WTC11 (cell line): Measurements from ENCODE around the gene PGGHG. TPM values are rescaled to one million over a fixed set of nuclear protein-coding genes. Genes with fewer than 3 reads are reported as not detected.
"Not testable (repeated sequence)": the region's sequence is repeated elsewhere in the genome, so short reads cannot be mapped to it uniquely, and the experiment has no call there.

Experiments used
- ATAC-seq: fragments of 200-7000 bp; cut with Tn5 transposase; 2 replicates; pipeline ENCODE4 v1.10.0; 2021; ENCODE audit warnings: mild to moderate bottlenecking, moderate library complexity
- CTCF ChIA-PET: fragments of 300-600 bp; sonication (Branson Sonifier 250); formaldehyde crosslinking; loops from one replicate; lab custom pipeline; 2021; ENCODE audit warnings: antibody characterized with exemption; lab: Charles Lee
- POLR2A ChIA-PET: fragments of 350-600 bp; sonication (Branson Sonifier 250); formaldehyde crosslinking; loops from one replicate; lab custom pipeline; 2021; ENCODE audit warnings: antibody characterized with exemption; lab: Charles Lee
- DNase-seq: peaks from one replicate; pipeline ENCODE4 v3.0.0; 2021; ENCODE audit warnings: low spot score
- H3K27ac Mint-ChIP-seq: 2 replicates; pipeline ENCODE4 v1.8.0; 2021; ENCODE audit warnings: mixed read lengths
- H3K27me3 Mint-ChIP-seq: 2 replicates; pipeline ENCODE4 v1.8.0; 2021; ENCODE audit warnings: low read depth, mild to moderate bottlenecking, moderate library complexity, mixed read lengths
- H3K36me3 Mint-ChIP-seq: 2 replicates; pipeline ENCODE4 v1.8.0; 2021; ENCODE audit warnings: mixed read lengths
- H3K4me1 Mint-ChIP-seq: 2 replicates; pipeline ENCODE4 v1.8.0; 2022; ENCODE audit warnings: mixed read lengths
- H3K4me3 Mint-ChIP-seq: 2 replicates; pipeline ENCODE4 v1.8.0; 2021; ENCODE audit warnings: mild to moderate bottlenecking, moderate library complexity, mixed read lengths
- H3K9me3 Mint-ChIP-seq: 2 replicates; pipeline ENCODE4 v1.8.0; 2021; ENCODE audit warnings: mixed read lengths
- ESRRA ChIP-seq: sonication (generic); formaldehyde crosslinking; IDR thresholded peaks from 2 replicates; pipeline ENCODE4 v1.8.1; 2022; ENCODE audit warnings: mild to moderate bottlenecking, missing genetic modification reagents, borderline replicate concordance
- GABPB1 ChIP-seq: sonication (generic); formaldehyde crosslinking; IDR thresholded peaks from 2 replicates; pipeline ENCODE4 v1.8.1; 2023; ENCODE audit warnings: mild to moderate bottlenecking, missing genetic modification reagents
- IRF2 ChIP-seq: sonication (generic); formaldehyde crosslinking; IDR thresholded peaks from 2 replicates; pipeline ENCODE4 v1.8.0; 2022; ENCODE audit warnings: low read depth, missing genetic modification reagents, borderline replicate concordance
- NR3C1 ChIP-seq: sonication (generic); formaldehyde crosslinking; conservative IDR thresholded peaks from 2 replicates; pipeline ENCODE4 v1.8.1; 2023; ENCODE audit warnings: low read depth, mild to moderate bottlenecking, missing genetic modification reagents
- PRRX2 ChIP-seq: fragments of 250-450 bp; sonication (Bioruptor Pico); IDR thresholded peaks from 2 replicates; pipeline ENCODE4 v1.8.0; 2021; ENCODE audit warnings: mild to moderate bottlenecking
- SOX15 ChIP-seq: fragments of 250-450 bp; sonication (Bioruptor Pico); IDR thresholded peaks from 2 replicates; pipeline ENCODE4 v1.9.0; 2021; ENCODE audit warnings: mild to moderate bottlenecking
- SP1 ChIP-seq: sonication (generic); formaldehyde crosslinking; conservative IDR thresholded peaks from 2 replicates; pipeline ENCODE4 v1.8.1; 2022; ENCODE audit warnings: missing genetic modification reagents
- TEAD1 ChIP-seq: sonication (generic); formaldehyde crosslinking; IDR thresholded peaks from 2 replicates; pipeline ENCODE4 v1.8.0; 2022; ENCODE audit warnings: mild to moderate bottlenecking, missing genetic modification reagents
- ZNF263 ChIP-seq: sonication (generic); formaldehyde crosslinking; IDR thresholded peaks from 2 replicates; pipeline ENCODE4 v1.8.1; 2022; ENCODE audit warnings: low read depth, mild to moderate bottlenecking, moderate library complexity, missing genetic modification reagents
- ZNF423 ChIP-seq: fragments of 250-450 bp; sonication (Bioruptor Pico); IDR thresholded peaks from 2 replicates; pipeline ENCODE4 v2.1.2; 2022; ENCODE audit warnings: mild to moderate bottlenecking, moderate library complexity
- total RNA-seq: library from RNA; stranded (reverse); gene quantifications from 3 replicates; pipeline ENCODE4 v1.2.3, GENCODE V29; 2021
- TF ChIP-seq, protein P1 (sequence below): sonication (generic); formaldehyde crosslinking; IDR thresholded peaks from 2 replicates; pipeline ENCODE4 v1.8.0; 2022; ENCODE audit warnings: mild to moderate bottlenecking, missing genetic modification reagents
- TF ChIP-seq, protein P2 (sequence below): sonication (generic); formaldehyde crosslinking; IDR thresholded peaks from 2 replicates; pipeline ENCODE4 v1.8.0; 2023; ENCODE audit warnings: missing genetic modification reagents

The PGGHG gene
- total RNA-seq, 1 experiment from 2014 or later: 74.9 TPM

- TF ChIP-seq, protein P1, sequence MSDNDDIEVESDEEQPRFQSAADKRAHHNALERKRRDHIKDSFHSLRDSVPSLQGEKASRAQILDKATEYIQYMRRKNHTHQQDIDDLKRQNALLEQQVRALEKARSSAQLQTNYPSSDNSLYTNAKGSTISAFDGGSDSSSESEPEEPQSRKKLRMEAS (CRISPR knock-in tag): 0 out of 2 replicates have a peak, but pooled peaks have one; percentile 21
- DNase-seq, H3K9me3 Mint-ChIP-seq, H3K36me3 Mint-ChIP-seq, H3K27me3 Mint-ChIP-seq: not testable (repeated sequence)
- Mint-ChIP-seq H3K4me1 (peaks cover 75% of the 10 kb centered on the region), H3K27ac (peak within 1 kb of the TSS; percentile 97), H3K4me3 (peak within 1 kb of the TSS; percentile 72)
- peak; percentile 46 for ATAC-seq
- POLR2A ChIA-PET: interaction anchor here (0.6 to 1.7 kb wide), 3 partner anchors 9 to 67 kb away, joined by 3 to 4 read pairs (median 4); no protein-coding TSS in a partner anchor
- CTCF ChIA-PET: interaction anchor here (0.6 to 1.8 kb wide), 11 partner anchors 9 to 549 kb away, joined by 3 to 13 read pairs (median 4); no protein-coding TSS in a partner anchor
These were observed 19.1 kb downstream of the PGGHG start, which contains the start of gene IFITM2 for GRCh38 chr11:307766-308708. Gene IFITM2, plus strand, starts transcription at chr11:307816. Its CDS starts 377 bp downstream, at chr11:308193.

- H3K36me3 Mint-ChIP-seq, DNase-seq, H3K9me3 Mint-ChIP-seq, ATAC-seq, H3K27me3 Mint-ChIP-seq: not testable (repeated sequence)
- CTCF ChIA-PET: interaction anchor here (0.7 to 1.8 kb wide), 6 partner anchors 8 to 58 kb away, joined by 3 to 12 read pairs (median 4); no protein-coding TSS in a partner anchor
- peaks cover 73% of the 10 kb centered on the region for H3K4me1 Mint-ChIP-seq
- H3K27ac Mint-ChIP-seq: peak overlapping the region; percentile 97
- H3K4me3 Mint-ChIP-seq: peak overlapping the region; percentile 72
- POLR2A ChIA-PET: interaction anchor here (1.3 kb wide), 1 partner anchor 47 kb away, joined by 4 read pairs; no protein-coding TSS in a partner anchor
These were observed 20.1 kb downstream of the PGGHG start for GRCh38 chr11:308740-309665.

- H3K27me3 Mint-ChIP-seq, DNase-seq, H3K36me3 Mint-ChIP-seq, ATAC-seq, H3K9me3 Mint-ChIP-seq, H3K27ac Mint-ChIP-seq: not testable (repeated sequence)
- Mint-ChIP-seq H3K4me1 (peaks cover 66% of the 10 kb centered on the region), H3K4me3 (peak overlapping the region; percentile 72)
- ChIA-PET POLR2A (interaction anchor here (1.3 kb wide), 1 partner anchor 45 kb away, joined by 4 read pairs; no protein-coding TSS in a partner anchor), CTCF (interaction anchor here (1.0 to 1.8 kb wide), 4 partner anchors 23 to 59 kb away, joined by 3 to 12 read pairs (median 4); no protein-coding TSS in a partner anchor)
- TF ChIP-seq ZNF423 (CRISPR knock-in tag): 0 out of 2 replicates have a peak, but pooled peaks have one; percentile 32
These were observed 21.1 kb downstream of the PGGHG start for GRCh38 chr11:309979-310572.

GRCh38 chr11:311013-311748 is 22.3 kb downstream of the PGGHG start:
- Mint-ChIP-seq H3K36me3 (peaks cover 11% of the 10 kb centered on the region), H3K4me1 (peaks cover 56% of the 10 kb centered on the region), H3K4me3 (peak overlapping the region; percentile 63)
- CTCF ChIA-PET: interaction anchor here (1.1 kb wide), 1 partner anchor 12 kb away, joined by 7 read pairs; no protein-coding TSS in a partner anchor
- peak; percentile 31 for ATAC-seq
- DNase-seq, POLR2A ChIA-PET, H3K27ac Mint-ChIP-seq, H3K27me3 Mint-ChIP-seq, H3K9me3 Mint-ChIP-seq: not testable (repeated sequence)

DNA sequence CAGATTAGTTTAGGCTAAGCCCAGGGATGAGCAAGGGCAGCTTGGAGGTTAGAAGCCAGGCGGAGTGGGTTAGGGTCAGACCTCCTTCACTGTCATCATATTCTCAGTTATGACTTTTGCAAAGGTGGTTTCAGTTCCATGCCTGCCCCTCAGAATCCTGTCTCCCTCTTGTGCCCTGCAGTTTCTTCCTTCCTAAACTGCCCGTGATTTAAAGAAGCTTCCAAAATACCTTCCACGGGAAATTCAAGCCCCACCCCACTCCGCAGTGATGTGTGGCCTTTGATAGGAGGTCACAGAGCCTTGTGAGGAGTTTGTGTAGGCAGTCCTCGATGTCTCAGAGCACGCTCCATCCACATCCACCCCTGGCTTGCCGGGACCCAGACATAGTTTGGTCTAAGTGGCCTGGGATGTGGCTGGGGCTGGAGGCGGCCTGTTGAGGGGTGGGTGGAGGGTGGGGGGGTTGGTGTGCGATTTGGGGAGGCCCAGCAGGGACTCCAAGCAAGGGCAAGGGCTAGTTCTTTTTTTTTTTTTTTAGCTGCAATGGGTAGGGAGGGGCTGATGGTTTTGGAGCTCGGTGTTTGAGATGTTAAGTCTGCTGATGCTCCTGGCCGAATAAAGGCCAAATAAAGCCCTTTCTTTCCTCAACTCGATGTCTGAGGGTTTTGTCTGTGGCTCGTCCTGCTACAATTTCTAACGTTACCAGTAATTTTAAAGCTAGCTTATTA is 23.3 kb downstream of the PGGHG start:
- peaks cover 55% of the 10 kb centered on the region for H3K4me1 Mint-ChIP-seq

More for the DNA sequence above, 23.3 kb downstream of the PGGHG start:
- peak overlapping the region; percentile 97 for H3K4me3 Mint-ChIP-seq
- no peak for ATAC-seq
- no peaks in the 10 kb centered on the region for H3K27me3 Mint-ChIP-seq
- peak overlapping the region; percentile 84 for H3K27ac Mint-ChIP-seq
- peaks cover 11% of the 10 kb centered on the region for H3K36me3 Mint-ChIP-seq
- TF ChIP-seq SP1 (CRISPR knock-in tag) (0 out of 2 replicates have a peak, but pooled peaks have one; percentile 11), TEAD1 (CRISPR knock-in tag) (no peak), ZNF263 (CRISPR knock-in tag) (no peak), ESRRA (CRISPR knock-in tag) (no peak), SOX15 (CRISPR knock-in tag) (no peak), IRF2 (no peak), GABPB1 (CRISPR knock-in tag) (no peak), NR3C1 (no peak), PRRX2 (CRISPR knock-in tag) (no peak)
- TF ChIP-seq, protein P1 (CRISPR knock-in tag): 0 out of 2 replicates have a peak, but pooled peaks have one; percentile 19
- TF ChIP-seq, protein P2, sequence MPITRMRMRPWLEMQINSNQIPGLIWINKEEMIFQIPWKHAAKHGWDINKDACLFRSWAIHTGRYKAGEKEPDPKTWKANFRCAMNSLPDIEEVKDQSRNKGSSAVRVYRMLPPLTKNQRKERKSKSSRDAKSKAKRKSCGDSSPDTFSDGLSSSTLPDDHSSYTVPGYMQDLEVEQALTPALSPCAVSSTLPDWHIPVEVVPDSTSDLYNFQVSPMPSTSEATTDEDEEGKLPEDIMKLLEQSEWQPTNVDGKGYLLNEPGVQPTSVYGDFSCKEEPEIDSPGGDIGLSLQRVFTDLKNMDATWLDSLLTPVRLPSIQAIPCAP (CRISPR knock-in tag): no peak
- POLR2A ChIA-PET: interaction anchor here (1.2 to 1.4 kb wide), 2 partner anchors 28 to 62 kb away, joined by 3 read pairs; no protein-coding TSS in a partner anchor
- H3K9me3 Mint-ChIP-seq: no peaks in the 10 kb centered on the region
- CTCF ChIA-PET: interaction anchor here (0.6 to 1.6 kb wide), 6 partner anchors 11 to 62 kb away, joined by 3 to 8 read pairs (median 4); no protein-coding TSS in a partner anchor
- no peak for DNase-seq
